ENCODE results near the gene FBXW7.

The FBXW7 gene

DNA sequence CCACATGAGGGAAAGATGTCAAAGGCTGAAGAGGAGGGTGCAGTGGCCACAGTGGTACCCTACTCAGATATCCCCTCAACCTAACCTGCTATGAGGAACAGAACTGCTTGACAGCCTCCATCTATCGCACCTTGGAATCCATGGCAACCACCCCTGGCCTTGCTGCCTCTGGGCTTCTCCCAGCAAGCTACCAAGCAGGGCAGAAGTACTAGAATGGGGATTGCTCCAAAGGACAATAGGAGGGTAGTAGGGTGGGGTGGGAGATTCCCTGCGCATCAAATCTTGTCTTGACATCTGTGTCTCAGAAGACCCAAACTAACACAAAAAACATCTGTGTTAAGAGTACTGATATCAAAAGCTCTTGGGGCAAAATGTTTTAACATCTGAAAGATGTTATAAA, 118.2 kb downstream of the FBXW7 start:
- DNase-seq (ENCODE audit: low read depth), result no peak
- TF ChIP-seq, protein P1, sequence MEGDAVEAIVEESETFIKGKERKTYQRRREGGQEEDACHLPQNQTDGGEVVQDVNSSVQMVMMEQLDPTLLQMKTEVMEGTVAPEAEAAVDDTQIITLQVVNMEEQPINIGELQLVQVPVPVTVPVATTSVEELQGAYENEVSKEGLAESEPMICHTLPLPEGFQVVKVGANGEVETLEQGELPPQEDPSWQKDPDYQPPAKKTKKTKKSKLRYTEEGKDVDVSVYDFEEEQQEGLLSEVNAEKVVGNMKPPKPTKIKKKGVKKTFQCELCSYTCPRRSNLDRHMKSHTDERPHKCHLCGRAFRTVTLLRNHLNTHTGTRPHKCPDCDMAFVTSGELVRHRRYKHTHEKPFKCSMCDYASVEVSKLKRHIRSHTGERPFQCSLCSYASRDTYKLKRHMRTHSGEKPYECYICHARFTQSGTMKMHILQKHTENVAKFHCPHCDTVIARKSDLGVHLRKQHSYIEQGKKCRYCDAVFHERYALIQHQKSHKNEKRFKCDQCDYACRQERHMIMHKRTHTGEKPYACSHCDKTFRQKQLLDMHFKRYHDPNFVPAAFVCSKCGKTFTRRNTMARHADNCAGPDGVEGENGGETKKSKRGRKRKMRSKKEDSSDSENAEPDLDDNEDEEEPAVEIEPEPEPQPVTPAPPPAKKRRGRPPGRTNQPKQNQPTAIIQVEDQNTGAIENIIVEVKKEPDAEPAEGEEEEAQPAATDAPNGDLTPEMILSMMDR (IDR thresholded peaks at IDR 0.05; ENCODE audit: low read length, missing control alignments), result no peak
- no peak overlapping the region for H3K4me3 ChIP-seq (replicated peaks; ENCODE audit: low read depth, low read length)

GRCh38 chr4:152415980-152416379, 119.9 kb downstream of the FBXW7 start:
- TF ChIP-seq, protein P1 (IDR thresholded peaks at IDR 0.05; ENCODE audit: low read length, missing control alignments), result no peak
- no peak overlapping the region for H3K4me3 ChIP-seq (replicated peaks; ENCODE audit: low read depth, low read length)
- DNase-seq (ENCODE audit: low read depth), result peak; percentile 52

GRCh38 chr4:152408514-152409327, 127.2 kb downstream of the FBXW7 start:
- peak; percentile 48 for DNase-seq (ENCODE audit: low read depth)
- TF ChIP-seq, protein P1 (IDR thresholded peaks at IDR 0.05; ENCODE audit: low read length, missing control alignments), result peak; percentile 70
- no peak overlapping the region for H3K4me3 ChIP-seq (replicated peaks; ENCODE audit: low read depth, low read length)

DNA sequence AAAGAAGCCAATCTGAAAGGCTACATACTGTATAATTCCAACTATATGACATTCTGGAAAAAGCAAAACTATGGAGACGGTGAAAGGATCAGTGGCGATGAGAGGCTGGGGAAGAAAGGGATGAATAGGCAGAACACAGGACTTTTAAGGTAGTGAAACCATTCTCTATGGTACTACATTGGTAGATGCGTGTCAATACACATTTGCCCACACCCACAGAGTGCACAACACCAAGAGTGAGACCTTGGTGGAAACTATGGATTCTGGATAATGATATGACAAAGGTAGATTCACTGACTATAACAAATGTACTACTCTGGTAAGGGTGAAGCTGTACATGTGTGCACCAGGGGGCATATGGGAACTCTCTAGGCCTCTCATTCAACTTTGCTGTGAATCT, 134.5 kb downstream of the FBXW7 start:
- DNase-seq (ENCODE audit: low read depth), result no peak
- TF ChIP-seq, protein P1 (IDR thresholded peaks at IDR 0.05; ENCODE audit: low read length, missing control alignments), result no peak
- no peak overlapping the region for H3K4me3 ChIP-seq (replicated peaks; ENCODE audit: low read depth, low read length)

DNA sequence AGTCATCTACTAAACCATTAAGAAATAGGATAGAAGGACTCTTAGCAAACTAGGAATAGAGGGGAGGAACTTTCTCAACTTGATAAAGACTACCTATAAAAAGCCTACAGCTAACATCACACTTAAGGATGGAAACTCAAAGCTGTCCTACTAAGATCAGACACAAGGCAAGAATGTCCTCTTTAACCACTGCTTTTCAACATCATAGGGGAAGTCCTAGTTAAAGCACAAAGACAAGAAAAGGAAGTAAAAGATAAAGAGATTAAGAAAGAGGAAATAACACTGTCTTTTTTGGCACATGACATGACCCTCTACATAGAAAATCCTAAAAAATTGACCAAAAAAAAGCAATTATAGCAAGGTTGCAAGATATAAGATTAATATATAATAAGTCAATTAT, 136.6 kb downstream of the FBXW7 start:
- TF ChIP-seq, protein P1 (IDR thresholded peaks at IDR 0.05; ENCODE audit: low read length, missing control alignments), result no peak
- DNase-seq (ENCODE audit: low read depth), result no peak
- H3K4me3 ChIP-seq (replicated peaks; ENCODE audit: low read depth, low read length), result no peak overlapping the region

DNA sequence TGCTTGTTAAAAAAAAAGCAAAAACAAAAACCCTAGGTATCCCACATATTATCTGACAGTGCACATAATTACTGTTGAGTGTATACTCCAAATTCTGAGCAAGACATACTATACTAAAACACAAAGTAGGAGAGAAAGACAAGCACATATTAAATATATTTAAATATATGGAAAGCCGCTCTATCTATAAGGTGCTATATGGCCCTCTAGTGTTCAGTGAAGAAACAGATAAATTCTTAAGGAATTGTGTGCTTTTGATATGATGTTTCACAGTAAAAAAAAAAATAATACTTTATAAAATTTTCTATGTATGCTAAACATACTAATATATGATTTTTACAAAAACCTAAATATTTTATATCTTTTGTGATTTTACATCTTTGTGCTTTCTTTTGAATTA, 137.8 kb downstream of the FBXW7 start:
- DNase-seq (ENCODE audit: low read depth), result peak; percentile 39
- TF ChIP-seq, protein P1 (IDR thresholded peaks at IDR 0.05; ENCODE audit: low read length, missing control alignments), result peak; percentile 43
- H3K4me3 ChIP-seq (replicated peaks; ENCODE audit: low read depth, low read length), result no peak overlapping the region

GRCh38 chr4:152394791-152395190, 141.1 kb downstream of the FBXW7 start:
- DNase-seq (ENCODE audit: low read depth), result no peak
- TF ChIP-seq, protein P1 (IDR thresholded peaks at IDR 0.05; ENCODE audit: low read length, missing control alignments), result no peak
- H3K4me3 ChIP-seq (replicated peaks; ENCODE audit: low read depth, low read length), result no peak overlapping the region

Measured in fibroblast of pulmonary artery (primary cell).